K562 (cell line): ENCODE measurements around the gene SLX4IP.

ENCODE experiments used
- ELF4 ChIP-seq: fragments of 450-650 bp; formaldehyde crosslinking; IDR thresholded peaks from 2 replicates; pipeline ENCODE4 v1.4.0; 2022; ENCODE audit warnings: missing genetic modification characterization
- POLR2A ChIP-seq: fragments of 450-650 bp; conservative IDR thresholded peaks from 2 replicates; pipeline ENCODE4 v1.6.1; 2016
- SPI1 ChIP-seq: IDR thresholded peaks from 2 replicates; pipeline ENCODE4 v1.6.1; 2011; ENCODE audit warnings: low read depth, low read length, control low read depth, borderline replicate concordance
- USF1 ChIP-seq: sonication (generic); formaldehyde crosslinking; IDR thresholded peaks from 2 replicates; pipeline ENCODE4 v1.9.0; 2022; ENCODE audit warnings: mild to moderate bottlenecking, missing genetic modification reagents
- ZNF143 ChIP-seq: sonication (generic); formaldehyde crosslinking; IDR thresholded peaks from 2 replicates; pipeline ENCODE4 v1.9.0; 2022; ENCODE audit warnings: mild to moderate bottlenecking, missing genetic modification reagents

DNA sequence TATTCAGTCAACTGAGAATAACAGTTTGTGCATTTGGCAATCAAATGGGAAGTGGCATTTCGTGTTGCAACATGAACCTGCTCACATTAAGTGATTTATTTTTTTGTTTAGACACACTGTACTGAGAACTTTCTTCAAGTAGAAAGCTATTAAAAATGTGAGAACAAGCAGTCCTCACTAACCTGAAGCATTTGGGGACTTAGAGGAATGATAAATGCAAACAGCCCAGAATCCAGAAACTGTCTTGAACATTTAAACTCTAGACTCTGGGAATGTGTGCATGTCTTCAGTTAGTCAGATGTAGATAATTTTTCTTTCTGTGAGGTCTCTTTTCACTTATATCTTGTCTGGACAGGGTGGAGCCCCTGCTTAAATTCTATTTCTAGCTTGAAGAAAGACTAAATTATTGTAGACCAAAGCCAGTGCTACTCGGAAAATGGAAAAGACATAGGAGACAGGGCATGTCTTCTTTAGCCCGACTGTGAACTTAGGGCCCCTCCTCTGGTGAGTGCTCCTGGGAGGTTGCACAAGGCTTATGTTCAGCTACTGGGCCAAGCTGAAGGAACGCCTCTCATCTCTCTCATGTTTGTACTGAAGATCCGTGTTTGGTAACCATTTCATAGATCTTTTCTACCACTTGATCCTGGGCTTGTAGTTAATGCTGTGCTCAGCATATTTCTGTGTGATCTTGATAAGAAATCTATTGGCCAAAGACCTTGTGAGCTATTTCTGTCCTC, 70.1 kb downstream of the SLX4IP start:
- TF ChIP-seq POLR2A (no peak), ELF4 (CRISPR knock-in tag) (no peak), SPI1 (no peak), ZNF143 (CRISPR knock-in tag) (no peak), USF1 (CRISPR knock-in tag) (no peak)
